HG02759 (cell line): ENCODE measurements around the gene MAGI2.
"Not testable (repeated sequence)": the region's sequence is repeated elsewhere in the genome, so short reads cannot be mapped to it uniquely, and the experiment has no call there.

Source experiments
- ATAC-seq: cut with Tn5 transposase; IDR thresholded peaks from one replicate; pipeline ENCODE4 v1.9.1; 2021; ENCODE audit warnings: mild to moderate bottlenecking, moderate library complexity; ENCODE audit not compliant: unreplicated experiment

Gene MAGI2

DNA sequence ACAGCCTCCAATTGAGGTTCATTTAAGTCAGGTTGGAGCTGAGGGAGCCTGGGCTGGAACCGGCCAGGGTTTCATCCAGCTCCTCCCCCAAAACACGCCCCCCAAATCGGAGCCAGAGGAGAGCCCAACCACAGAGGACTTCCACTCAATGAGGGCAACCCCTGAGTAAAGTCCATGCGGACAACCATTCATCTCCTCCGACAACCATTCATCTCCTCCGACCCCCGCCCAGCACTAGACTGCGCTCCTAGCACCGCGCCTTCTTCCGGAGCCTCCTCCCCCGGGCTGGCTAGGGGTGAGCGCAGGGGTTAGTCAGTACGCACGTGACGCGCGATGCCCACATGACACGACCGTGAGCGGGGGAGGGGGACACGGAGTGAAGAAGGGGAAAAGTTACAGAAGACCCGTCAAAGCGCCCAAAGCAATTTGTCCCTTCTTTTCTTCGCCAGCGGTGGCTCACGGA is 1.4 kb downstream of the MAGI2 start:
- ATAC-seq: no peak

- ATAC-seq: no peak
Measured at GRCh38 chr7:79451580-79451979, 1.9 kb downstream of the MAGI2 start.

DNA sequence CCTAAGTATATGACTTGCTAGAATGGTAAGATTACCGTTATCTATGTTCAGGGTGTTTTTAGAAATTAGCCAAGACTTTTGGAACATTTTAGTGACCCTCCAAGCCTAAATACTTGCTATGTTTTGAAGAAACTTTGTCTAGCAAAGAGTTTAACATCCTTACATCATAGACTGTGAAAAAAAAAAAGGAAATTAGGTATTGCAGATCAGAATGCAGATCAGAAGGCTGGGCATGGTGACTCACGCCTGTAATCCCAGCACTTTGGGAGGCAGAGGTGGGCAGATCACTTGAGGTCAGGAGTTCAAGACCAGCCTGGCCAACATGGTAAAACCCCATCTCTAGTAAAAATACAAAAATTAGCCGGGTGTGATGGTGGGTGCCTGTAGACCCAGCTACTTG is 10.7 kb downstream of the MAGI2 start:
- ATAC-seq: not testable (repeated sequence)

GRCh38 chr7:79436378-79436777 is 17.1 kb downstream of the MAGI2 start:
- no peak for ATAC-seq

DNA sequence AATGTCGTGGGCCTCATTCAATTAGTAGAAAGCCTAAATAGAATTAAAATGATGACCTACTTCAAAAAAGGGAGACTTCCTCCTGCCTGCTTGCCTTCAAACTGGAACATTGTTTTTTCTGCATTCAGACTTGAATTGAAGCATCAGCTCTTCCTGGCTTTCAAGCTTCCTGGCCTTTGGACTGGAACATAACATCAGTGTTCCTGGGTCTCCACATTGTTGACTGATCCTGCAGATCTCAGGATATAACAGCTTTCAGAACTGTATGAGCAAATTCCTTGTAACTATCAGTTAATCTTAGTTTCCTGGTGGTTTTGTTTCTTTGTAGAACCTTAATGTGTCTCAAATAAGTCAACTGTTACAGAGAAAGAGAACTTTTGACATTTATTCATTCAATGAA is 18.6 kb downstream of the MAGI2 start:
- ATAC-seq: no peak

DNA sequence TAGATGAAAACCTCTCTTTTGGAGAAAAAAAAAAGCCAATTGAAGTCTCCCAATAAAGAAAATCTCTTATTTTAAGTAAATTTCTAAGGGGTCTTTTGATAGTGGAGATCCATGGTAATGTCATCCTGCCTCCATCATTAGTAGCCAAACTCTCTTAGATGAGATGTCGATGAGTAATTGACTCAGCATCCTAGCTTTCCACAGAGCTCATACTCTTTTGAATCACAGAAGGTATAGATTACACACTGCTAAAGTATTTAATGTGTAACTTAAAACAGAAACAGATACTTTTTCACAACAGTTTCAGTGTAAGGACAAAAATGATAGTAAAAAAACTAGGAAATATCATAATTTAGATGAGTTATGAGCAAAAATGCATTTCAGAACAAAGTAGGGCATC is 19.4 kb downstream of the MAGI2 start:
- no peak for ATAC-seq

GRCh38 chr7:79430391-79430790 is 23.1 kb downstream of the MAGI2 start:
- ATAC-seq: no peak

DNA sequence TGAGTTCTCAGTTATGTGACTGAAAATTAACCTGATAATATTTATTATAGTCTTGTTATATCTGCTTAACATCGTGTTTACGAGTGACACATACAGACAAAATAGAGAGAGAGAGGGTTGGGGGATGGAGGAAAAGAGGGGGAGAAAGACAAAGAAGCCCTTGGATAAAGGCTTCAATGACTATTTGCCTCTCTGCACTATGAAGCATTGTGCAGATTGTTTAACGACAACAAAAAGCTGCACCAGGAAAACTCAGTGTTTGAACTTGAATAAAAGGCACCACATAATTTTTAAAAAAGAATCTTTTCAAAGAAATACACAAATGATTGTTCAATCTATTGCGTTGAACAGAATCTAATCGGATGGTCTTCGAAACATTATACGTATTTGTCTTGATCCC is 27.8 kb downstream of the MAGI2 start:
- no peak for ATAC-seq

DNA sequence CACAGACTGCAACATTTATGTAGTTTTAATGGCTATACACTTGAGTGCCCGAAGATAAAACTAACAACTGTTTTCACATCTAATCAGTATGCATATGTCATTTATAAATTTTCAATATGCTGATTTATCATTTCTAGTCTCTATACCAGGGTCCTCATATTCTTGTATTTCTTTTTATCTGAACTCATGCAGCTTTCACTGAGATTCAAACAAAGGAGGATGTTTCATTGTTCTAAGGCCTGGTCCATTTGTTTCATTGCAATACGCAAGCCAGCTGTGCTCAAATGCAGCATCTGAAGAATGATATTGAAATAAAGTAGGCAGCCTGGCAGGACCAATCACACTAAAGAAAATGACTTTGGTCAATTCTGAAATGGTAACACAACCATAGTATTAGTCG is 31.7 kb downstream of the MAGI2 start:
- ATAC-seq: no peak

GRCh38 chr7:79420464-79420863 is 33.0 kb downstream of the MAGI2 start:
- ATAC-seq: no peak

DNA sequence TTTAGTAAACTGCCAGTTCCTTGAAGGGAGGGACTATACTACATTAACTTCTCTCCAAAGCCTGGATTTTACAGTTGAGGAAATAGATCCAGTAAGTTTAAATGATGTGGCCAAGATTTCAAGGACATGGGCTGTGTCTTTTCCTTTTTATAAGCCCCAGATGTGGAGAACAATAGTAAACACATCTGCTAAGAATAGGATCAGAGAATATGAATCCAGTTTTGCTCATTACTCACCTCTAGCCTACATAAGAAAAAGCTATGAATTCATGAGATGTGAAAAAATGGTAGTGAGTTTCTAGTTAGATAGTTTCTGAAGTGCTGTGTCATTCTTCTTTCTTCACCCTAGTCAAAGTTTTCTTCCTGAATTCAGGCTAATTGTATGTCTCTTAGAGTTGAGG is 38.6 kb downstream of the MAGI2 start:
- no peak for ATAC-seq

GRCh38 chr7:79412915-79413314 is 40.6 kb downstream of the MAGI2 start:
- no peak for ATAC-seq

GRCh38 chr7:79412438-79412837 is 41.0 kb downstream of the MAGI2 start:
- ATAC-seq: no peak

DNA sequence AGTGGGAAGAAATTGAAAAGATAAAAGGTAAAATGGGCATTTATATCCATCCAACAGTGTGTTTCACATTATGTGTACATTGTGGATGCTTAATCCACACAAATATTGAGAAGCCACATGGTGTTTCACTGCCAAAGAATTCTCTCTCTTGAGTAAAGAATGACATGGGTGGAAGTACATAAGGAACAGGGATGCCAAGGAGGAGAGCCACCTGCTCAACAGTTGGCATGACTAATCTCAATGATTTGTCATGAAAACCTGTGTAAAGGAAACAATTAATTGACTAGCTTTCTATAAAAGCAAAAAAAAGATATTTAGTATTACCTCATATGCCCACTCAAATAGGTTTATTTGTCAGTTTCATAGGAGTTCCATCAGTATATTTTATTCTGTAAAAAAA is 43.1 kb downstream of the MAGI2 start:
- no peak for ATAC-seq

DNA sequence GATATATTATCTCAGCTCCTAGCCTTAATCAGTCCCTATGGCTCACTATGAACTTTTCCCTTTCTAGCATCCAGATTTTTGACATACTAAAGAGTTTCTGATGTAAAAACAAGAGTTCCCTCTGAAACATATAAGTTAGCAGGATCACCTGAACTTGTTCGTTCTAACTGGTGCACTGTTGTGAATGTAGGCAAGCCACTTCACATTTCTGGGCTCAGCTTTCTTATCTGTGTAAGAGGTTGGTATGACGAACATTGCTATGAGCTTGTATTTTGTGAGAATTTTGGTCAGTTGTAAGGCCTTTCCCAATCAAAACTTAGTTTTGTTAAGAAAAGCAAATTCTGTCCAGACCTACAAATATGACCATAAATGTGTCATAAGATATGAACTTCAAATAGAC is 46.1 kb downstream of the MAGI2 start:
- ATAC-seq: no peak

DNA sequence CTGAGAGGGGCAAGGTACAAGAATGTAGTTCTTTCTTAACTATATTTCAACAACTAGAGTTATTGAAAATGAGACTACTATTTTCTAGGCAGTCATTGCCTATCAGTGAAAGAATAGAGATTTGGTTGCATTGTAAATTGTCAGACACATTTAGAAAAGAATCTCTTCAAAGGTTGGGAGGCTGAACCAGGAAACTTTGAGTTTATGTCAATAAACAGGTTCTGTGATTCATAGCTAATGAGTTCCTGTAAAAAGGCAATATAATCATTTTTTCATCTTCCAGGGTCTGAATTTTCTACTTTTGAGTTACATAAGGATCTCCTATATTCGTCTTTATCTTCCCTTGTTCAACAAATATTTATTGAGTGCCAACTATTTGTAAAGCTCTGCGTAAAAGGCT is 47.1 kb downstream of the MAGI2 start:
- no peak for ATAC-seq

DNA sequence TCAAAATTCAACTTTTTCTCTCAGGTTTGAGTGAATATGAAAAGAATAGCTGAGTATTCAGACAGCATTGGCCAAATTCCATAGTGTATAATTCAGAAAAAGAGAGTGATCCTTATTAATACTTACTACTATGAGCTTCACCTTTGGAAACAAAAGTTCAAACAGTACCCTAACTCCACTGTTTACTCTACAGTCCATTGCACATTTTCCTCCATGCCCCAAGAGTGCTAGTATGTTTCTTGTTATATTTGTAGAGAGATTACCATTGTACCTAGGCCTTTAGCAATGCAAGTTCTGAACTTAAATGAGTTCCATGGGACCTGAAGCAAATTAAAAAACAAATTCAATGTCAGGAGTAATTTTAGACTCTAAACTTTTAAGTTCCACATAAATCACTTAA is 48.1 kb downstream of the MAGI2 start:
- ATAC-seq: no peak

DNA sequence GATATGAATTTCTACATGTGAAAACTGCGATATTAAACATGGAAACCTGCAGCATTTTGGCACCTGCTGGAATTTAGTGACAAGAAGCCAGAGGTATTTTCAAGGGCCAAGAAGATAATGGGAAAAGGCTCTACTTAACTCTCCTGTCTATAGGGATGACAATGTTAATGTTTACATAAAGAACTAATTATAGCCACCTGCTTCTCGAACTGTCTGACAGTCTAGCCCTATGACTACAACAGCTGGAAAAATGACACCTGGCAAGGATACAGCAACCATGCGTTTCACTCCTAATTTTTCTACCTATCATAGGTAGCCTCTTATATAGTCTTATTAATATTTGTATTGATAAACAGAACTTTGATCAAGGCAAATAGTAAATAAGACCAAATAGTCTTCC is 49.6 kb downstream of the MAGI2 start:
- no peak for ATAC-seq

DNA sequence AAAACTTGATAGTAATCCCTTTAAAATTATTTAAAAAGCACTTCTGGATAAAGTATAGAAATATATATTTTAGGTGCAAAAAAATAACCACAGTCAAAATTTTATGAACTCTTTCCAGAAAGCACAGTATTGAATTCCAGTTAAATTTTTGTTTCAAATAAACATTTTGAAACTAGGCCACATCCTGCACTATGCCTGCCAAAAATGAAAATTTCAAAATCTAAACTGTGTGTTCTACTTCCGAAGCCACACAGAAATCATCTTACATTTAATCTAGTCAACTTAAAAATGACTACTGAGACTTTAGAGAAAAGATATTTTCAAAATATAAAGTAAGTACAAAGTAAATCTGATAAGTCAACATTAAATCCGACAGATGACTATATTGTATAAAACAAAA is 50.0 kb downstream of the MAGI2 start:
- no peak for ATAC-seq

- ATAC-seq: no peak
Measured at GRCh38 chr7:79401254-79401653, 52.2 kb downstream of the MAGI2 start.

DNA sequence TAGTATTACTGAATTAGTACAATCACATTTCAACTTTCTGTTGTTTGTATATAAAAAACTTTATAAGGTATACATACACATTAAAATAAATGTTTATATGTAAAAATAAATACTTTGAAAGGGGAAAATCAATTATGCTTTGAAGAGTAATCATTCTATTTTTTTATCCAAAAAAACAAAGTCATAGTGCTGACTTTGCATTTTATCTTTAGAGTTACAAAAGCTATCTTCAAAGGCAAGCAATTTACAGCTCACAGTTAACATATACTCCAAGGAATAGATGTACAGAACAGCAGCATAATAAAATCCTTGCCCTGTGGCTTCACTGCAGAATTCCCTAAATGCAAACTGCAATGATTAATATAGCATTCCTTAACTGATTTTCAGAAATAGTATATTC is 53.2 kb downstream of the MAGI2 start:
- no peak for ATAC-seq

DNA sequence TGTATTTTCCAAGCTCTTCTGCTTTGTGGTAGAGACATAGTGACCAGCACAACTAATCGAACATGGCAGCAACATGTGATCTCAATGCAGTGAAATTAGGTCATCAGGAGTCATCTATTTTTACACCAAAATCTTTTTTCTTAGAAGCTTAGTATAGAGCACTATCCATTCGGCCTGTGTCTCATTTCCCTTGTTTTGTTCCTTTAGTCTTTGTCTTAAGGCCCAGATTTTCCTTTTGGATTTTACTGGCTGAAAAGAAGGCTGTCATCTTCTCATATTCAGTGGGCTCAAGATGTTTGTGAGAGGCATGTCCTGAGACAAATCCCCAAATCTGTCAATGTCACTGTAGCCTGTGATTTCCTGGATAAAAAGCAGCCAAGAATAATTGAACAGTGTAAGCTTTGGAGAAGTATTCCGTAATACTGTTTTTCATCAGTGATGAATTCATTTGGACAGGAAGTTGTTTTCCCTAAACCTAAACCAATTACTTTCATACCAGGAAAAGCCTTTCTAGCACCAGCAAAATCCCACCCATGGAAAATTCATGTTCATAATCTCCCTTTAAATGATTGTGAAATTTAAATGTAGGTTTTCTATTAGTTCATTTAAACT is 55.2 kb downstream of the MAGI2 start:
- no peak for ATAC-seq

DNA sequence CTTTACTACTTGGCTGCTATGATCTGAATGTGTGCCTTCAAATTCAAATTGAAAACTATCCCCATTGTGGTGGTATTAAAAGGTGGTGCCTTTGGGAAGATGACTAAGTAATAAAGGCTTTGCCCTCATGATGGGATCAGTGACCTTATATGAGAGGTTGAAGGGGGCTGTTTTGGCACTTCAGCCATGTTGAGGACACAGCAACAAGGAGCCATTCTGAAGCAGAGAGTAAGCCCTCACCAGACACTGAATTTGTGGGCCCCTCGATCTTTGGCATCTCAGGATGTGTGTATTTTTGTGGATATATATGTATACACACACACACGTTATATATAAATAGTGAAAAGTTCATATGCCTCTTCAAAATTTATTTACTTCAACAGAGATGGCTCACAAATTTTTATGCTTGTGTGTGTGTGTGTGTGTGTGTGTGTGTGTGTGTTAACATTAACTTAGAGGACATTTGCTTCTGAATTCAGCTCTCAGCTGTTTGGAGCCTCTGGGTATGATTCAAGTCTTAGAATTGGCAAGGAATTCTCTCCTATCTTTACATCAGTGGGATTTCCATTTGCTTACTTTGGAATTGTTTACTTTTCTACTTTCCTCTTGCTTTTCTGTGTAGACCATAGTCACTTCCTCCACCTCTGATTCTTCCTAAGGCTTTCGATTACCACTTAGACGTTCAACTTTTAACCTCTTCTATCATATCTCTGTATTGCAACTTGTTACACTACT is 66.6 kb downstream of the MAGI2 start:
- no peak for ATAC-seq
